Peyer's patch (tissue), 4 donors: ENCODE data around the gene LMO1. TPM values are rescaled to one million over a fixed set of nuclear protein-coding genes. Genes with fewer than 3 reads are reported as not detected.

Experiments used
- DNase-seq, 3 donors: peaks; one replicate each; pipeline ENCODE4 v3.0.0-alpha.2; 2017 to 2019
- H3K27ac ChIP-seq, 4 donors: fragments of 200-600 bp; sonication (generic); one replicate each; pipeline ENCODE4 v1.5.1; 2016 to 2019
- H3K27me3 ChIP-seq, 2 donors: fragments of 200-600 bp; sonication (generic); one replicate each; pipeline ENCODE4 v1.5.1; 2019
- H3K36me3 ChIP-seq, 3 donors: fragments of 200-600 bp; sonication (generic); one replicate each; pipeline ENCODE4 v1.5.1; 2016 to 2019
- H3K4me1 ChIP-seq, 4 donors: fragments of 200-600 bp; sonication (generic); one replicate each; pipeline ENCODE4 v1.5.1; 2016 to 2019
- H3K4me3 ChIP-seq, 4 donors: fragments of 200-600 bp; sonication (generic); 1 replicate in 3 of 4; 2 replicates in 1 of 4; pipeline ENCODE4 v1.5.1; 2016 to 2019; ENCODE audit warnings: mild to moderate bottlenecking in 1 of 4
- H3K9me3 ChIP-seq, 4 donors: fragments of 200-600 bp; sonication (generic); one replicate each; pipeline ENCODE4 v1.5.1; 2016 to 2019; ENCODE audit warnings: mild to moderate bottlenecking in 1 of 4
- POLR2A ChIP-seq, 2 donors: fragments of 450-650 bp; IDR thresholded peaks; one replicate each; pipeline ENCODE4 v1.5.1; 2017; ENCODE audit warnings: antibody characterized with exemption in 2 of 2, mild to moderate bottlenecking in 2 of 2, moderate library complexity in 2 of 2
- total RNA-seq, 4 donors: library from RNA; depleted of rRNA; stranded (reverse); fragments of >200 nt; gene quantifications; one replicate each; pipeline ENCODE4 v1.1.0, GENCODE V29; 2016
- TF ChIP-seq, protein P1 (sequence below), 6 experiments: fragments of 450-650 bp in 4 of 6; fragments of 200-600 bp in 2 of 6; sonication (generic) in 1 of 6; IDR thresholded peaks; one replicate each; pipeline ENCODE4 v1.5.1; 2017 to 2019; ENCODE audit warnings: antibody characterized with exemption in 6 of 6, mild to moderate bottlenecking in 3 of 6, moderate library complexity in 1 of 6

The LMO1 gene
- total RNA-seq, 4 donors from 2014 or later = not detected

DNA sequence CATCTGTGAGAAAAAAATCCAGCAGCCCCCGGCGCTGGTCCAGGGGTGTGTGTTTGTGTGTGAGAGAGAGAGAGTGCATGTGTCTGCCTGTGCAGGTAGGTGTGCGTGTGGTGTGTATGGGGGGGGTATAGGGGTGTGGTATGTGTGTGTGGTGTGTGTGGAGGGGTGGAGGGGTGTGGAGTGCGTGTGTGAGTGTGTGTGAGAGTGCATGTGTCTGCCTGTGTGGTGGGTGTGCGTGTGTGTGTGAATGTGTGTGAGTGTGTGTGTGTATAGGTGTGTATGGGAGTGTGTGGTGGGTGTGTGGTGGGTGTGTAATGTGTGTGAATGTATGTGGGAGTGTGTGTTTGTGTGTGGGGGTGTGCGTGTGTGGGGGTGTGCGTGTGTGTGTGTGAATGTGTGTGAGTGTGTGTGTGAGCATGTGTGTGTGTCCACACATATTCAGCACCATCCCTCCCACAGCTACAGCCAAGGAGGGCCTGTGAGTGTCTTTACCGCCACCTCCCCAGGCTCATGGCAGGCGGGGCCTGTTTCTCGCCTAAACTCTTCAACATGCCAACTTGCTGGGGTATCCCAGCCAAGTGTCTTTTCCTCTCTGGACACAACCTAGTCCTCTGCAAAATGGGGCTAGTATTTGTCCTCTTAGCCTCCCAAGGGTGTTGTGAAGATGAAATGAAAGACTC is 11.9 kb downstream of the LMO1 start:
- H3K9me3 ChIP-seq = no peaks in the 10 kb centered on the region
- no peaks in the 10 kb centered on the region for H3K4me1 ChIP-seq
- no peak overlapping the region for H3K4me3 ChIP-seq
- no peaks in the 10 kb centered on the region for H3K27me3 ChIP-seq
- DNase-seq = peak in 2 of 3 donors; percentile 22 to 25
- H3K36me3 ChIP-seq = no peaks in the 10 kb centered on the region
- H3K27ac ChIP-seq = no peak overlapping the region
- TF ChIP-seq, protein P1, sequence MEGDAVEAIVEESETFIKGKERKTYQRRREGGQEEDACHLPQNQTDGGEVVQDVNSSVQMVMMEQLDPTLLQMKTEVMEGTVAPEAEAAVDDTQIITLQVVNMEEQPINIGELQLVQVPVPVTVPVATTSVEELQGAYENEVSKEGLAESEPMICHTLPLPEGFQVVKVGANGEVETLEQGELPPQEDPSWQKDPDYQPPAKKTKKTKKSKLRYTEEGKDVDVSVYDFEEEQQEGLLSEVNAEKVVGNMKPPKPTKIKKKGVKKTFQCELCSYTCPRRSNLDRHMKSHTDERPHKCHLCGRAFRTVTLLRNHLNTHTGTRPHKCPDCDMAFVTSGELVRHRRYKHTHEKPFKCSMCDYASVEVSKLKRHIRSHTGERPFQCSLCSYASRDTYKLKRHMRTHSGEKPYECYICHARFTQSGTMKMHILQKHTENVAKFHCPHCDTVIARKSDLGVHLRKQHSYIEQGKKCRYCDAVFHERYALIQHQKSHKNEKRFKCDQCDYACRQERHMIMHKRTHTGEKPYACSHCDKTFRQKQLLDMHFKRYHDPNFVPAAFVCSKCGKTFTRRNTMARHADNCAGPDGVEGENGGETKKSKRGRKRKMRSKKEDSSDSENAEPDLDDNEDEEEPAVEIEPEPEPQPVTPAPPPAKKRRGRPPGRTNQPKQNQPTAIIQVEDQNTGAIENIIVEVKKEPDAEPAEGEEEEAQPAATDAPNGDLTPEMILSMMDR (IDR thresholded peaks at IDR 0.05) = no peak
- no peak for TF ChIP-seq POLR2A (IDR thresholded peaks at IDR 0.05)

DNA sequence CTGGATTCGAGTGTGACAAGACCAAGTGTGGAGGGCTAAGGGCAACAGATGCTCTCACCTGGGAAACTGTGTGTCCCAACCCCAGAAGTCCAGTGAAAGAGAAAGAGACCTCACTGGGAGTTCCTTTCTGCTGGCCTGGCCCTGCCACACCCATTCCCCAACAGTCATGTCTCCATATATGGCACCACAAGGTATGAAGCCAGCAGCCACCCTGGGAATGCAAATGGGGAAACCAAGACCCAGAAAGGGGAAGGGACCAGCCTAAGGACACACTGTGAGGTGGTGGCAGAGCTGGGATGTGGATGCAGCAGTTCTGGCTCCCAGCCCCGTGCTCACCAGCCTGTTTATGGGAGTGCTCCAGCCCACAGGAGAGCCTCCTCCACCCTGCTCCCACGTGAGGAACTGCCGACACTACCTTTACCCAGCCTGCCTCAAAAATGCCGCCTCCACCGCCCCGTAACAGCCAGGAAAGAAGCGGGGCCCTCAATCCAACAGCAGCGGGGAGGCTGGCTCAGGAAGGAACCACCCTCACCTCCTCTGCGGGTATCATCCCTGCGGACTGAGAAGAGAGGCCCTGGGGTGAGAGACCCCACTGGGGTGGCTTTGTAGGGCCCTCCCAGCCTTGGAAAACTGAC is 12.6 kb downstream of the LMO1 start:
- Histone ChIP-seq H3K27ac (no peak overlapping the region), H3K9me3 (no peaks in the 10 kb centered on the region), H3K27me3 (no peaks in the 10 kb centered on the region), H3K36me3 (no peaks in the 10 kb centered on the region), H3K4me3 (no peak overlapping the region), H3K4me1 (no peaks in the 10 kb centered on the region)
- TF ChIP-seq POLR2A (IDR thresholded peaks at IDR 0.05) = no peak
- TF ChIP-seq, protein P1 (IDR thresholded peaks at IDR 0.05) = no peak
- peak in 2 of 3 donors; percentile 28 to 37 for DNase-seq

DNA sequence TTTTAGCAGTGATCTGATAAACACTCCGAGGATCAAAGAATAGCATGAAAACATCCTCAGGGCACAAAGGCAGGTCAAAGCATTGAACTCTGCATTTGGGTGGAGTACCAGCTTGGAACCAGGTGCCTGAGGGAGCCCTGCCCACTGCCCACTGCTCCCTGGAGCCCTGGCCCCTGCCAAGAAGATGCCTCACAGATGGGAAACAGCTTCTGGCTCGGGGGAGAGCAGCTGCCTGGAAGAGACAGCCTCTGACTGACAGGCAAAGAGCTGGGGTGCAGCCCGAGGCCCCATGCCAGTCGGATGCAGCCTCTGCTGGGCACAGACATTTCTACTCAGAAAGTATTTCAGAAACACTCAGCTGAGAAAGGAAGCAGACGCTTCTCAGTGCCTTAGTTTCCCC is 13.2 kb downstream of the LMO1 start:
- H3K9me3 ChIP-seq = no peaks in the 10 kb centered on the region
- H3K27ac ChIP-seq = no peak overlapping the region
- no peaks in the 10 kb centered on the region for H3K4me1 ChIP-seq
- no peaks in the 10 kb centered on the region for H3K27me3 ChIP-seq
- H3K4me3 ChIP-seq = no peak overlapping the region
- TF ChIP-seq, protein P1 (IDR thresholded peaks at IDR 0.05) = no peak
- no peak for TF ChIP-seq POLR2A (IDR thresholded peaks at IDR 0.05)
- no peaks in the 10 kb centered on the region for H3K36me3 ChIP-seq
- peak in 2 of 3 donors; percentile 15 to 30 for DNase-seq

DNA sequence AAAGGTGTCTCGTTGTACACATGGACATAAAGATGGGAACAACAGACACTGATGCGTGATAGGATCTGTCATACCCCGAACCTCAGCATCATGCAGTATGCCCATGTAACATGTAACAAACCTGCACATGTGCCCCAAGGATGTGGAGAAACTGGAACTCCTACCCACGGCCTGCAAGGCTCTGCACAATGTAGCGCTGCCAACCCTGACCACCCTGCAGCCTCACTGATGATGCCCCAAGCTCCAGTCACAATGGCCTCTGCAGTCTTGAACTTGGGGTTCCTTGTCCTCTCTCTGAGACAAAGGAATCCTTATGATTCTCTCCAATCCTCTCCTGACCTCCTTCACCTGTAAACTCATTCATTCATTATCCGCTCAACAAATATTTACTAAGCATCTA is 14.2 kb downstream of the LMO1 start:
- H3K27ac ChIP-seq = no peak overlapping the region
- H3K36me3 ChIP-seq = no peaks in the 10 kb centered on the region
- no peak overlapping the region for H3K4me3 ChIP-seq
- no peaks in the 10 kb centered on the region for H3K4me1 ChIP-seq
- H3K27me3 ChIP-seq = no peaks in the 10 kb centered on the region
- peak in 1 of 3 donors; percentile 7 for DNase-seq
- TF ChIP-seq, protein P1 (IDR thresholded peaks at IDR 0.05) = no peak
- TF ChIP-seq POLR2A (IDR thresholded peaks at IDR 0.05) = no peak
- no peaks in the 10 kb centered on the region for H3K9me3 ChIP-seq

DNA sequence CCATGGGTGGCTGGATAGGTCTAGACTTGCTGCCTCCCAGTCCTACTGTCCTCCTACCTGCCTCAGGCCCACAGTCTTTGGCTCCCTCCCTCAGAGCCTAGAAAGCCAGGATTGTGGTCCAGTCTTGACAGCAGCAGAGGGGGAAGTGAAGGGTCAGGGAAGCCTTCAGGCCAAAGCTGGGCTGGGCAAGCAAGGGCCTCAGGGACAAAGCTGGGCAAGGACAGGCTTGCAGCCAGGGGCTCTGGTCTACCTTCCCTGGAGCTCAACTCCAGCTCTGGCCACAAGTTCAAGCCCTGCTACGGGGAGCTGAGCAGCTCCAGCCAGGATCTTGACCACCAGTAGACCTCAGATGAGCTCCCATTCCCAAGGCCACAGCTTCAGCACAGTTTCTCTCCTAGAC is 14.9 kb downstream of the LMO1 start:
- TF ChIP-seq, protein P1 (IDR thresholded peaks at IDR 0.05) = no peak
- TF ChIP-seq POLR2A (IDR thresholded peaks at IDR 0.05) = no peak
- no peak overlapping the region for H3K4me3 ChIP-seq
- no peaks in the 10 kb centered on the region for H3K36me3 ChIP-seq
- no peak overlapping the region for H3K27ac ChIP-seq
- H3K4me1 ChIP-seq = no peaks in the 10 kb centered on the region
- H3K27me3 ChIP-seq = no peaks in the 10 kb centered on the region
- H3K9me3 ChIP-seq = no peaks in the 10 kb centered on the region
- peak in 1 of 3 donors; percentile 20 for DNase-seq
